ENCODE data around the gene THY1.
"Not testable (repeated sequence)": the region's sequence is repeated elsewhere in the genome, so short reads cannot be mapped to it uniquely, and the experiment has no call there.

Gene THY1

DNA sequence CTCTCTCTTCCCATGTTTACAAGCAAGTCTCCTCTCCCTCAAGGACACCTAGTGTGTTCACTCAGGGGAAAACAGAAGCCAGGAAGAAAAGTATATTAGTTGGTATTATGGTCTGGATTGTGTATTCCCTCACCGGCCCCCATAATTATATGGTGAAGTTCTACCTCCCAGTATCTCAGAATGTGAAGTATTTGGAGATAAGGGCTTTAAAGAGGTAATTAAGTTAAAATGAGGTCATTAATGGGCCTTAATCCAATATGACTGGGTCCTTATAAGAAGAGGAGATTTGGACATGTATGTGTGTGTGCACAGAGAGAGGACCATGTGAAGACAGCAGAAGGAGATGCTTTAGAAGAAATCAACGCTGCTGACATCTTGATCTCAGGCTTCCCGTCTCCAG lies 26.5 kb upstream of the THY1 start:
- no peaks in the 10 kb centered on the region for H3K36me3 Mint-ChIP-seq
- H3K4me3 Mint-ChIP-seq: no peak overlapping the region
- no peaks in the 10 kb centered on the region for H3K9me3 Mint-ChIP-seq
- no peak overlapping the region for H3K27ac Mint-ChIP-seq
- H3K27me3 Mint-ChIP-seq: peaks cover 15% of the 10 kb centered on the region
- H3K4me1 Mint-ChIP-seq: no peaks in the 10 kb centered on the region

DNA sequence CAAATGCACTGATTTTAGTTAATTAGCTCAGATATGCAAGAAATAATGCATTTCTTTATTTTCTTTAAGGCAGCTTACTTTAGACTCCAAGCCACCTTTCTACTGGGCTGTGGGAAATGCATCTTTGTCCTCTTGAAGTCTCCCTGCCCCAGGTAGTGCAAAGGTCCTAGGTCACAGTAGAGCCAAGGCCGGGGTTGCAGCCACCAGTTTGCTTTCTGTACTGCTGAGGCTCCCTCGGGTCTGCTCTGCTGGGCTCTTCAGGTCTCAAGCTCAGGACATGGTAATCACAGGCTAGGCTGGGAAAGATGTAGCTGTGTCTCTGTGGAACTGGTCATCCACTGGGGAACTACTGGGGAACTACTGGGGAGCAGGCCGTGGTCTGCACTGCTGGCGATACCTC lies 25.4 kb upstream of the THY1 start:
- no peak overlapping the region for H3K27ac Mint-ChIP-seq
- H3K9me3 Mint-ChIP-seq: no peaks in the 10 kb centered on the region
- H3K27me3 Mint-ChIP-seq: peaks cover 15% of the 10 kb centered on the region
- H3K4me3 Mint-ChIP-seq: no peak overlapping the region
- no peaks in the 10 kb centered on the region for H3K4me1 Mint-ChIP-seq
- H3K36me3 Mint-ChIP-seq: no peaks in the 10 kb centered on the region

DNA sequence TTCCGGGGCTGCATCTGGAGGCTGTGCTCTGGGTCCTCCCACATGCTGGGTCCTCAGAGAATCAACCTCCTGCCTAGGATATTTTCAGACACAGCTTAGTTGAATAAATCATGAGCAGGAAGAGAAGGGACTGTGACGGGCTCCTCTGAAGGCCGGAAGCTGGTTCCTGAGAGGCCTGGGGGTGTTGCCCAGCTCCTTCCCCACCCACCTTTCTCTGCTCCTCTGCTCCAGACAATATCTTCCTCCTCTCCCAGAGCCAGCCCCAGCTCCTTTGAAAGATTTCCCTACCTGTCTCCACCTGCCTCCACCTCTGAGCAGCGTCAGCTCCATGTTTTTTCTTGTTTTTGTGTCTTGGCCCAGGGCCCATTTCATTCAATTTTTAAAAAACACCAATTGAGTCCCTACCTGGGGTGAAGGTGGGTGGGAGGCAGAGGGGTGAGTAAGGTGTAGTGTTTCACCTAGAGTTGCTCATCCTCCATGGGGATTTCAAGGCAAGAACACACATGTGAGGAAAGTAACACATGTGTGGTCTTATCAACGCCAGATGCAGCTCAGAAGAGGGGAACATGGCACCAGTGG lies 24.8 kb upstream of the THY1 start:
- Mint-ChIP-seq H3K27ac (no peak overlapping the region), H3K9me3 (no peaks in the 10 kb centered on the region), H3K36me3 (no peaks in the 10 kb centered on the region), H3K4me3 (no peak overlapping the region), H3K27me3 (peaks cover 14% of the 10 kb centered on the region), H3K4me1 (peaks cover 3% of the 10 kb centered on the region)

DNA sequence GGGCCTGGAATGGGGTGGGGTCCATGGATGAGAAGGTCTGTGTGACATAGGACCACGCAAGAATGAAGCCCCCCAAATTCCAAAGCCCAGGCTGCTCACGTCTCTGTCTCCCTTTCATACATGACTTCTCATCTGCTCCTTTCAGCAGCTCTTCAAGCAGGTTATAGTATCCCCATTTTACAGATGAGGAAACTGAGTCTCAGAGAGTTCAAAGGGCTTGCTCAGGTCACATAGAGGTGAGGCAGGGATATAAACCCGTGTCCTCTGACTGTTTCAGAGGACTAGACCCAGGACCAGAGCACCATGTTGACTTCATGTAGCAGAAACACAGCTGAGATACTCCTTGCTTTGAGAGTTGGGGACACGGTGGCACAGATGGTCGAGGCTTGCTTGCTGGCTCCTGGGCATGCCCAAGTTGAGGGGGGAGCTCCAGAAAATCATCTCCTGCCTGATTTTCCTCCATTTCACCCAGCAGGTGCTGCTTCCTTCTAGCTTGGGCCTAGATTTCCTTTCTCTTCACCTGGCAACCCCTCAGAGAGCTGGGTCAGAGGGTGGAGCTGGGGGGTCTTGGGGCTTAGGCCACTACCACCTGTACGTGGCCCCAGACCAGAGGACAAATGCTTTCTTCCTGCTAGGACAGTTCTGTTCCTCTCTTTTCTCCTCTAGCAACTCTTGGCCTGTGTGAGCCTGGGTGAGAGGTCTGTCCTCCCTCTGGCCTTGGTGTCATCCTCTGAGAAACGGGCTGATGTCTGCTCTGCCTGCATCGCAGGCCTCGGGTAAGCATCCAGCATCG lies 24.1 kb upstream of the THY1 start:
- H3K4me1 Mint-ChIP-seq: peaks cover 5% of the 10 kb centered on the region
- H3K9me3 Mint-ChIP-seq: no peaks in the 10 kb centered on the region
- no peak overlapping the region for H3K4me3 Mint-ChIP-seq
- peaks cover 2% of the 10 kb centered on the region for H3K36me3 Mint-ChIP-seq
- peaks cover 14% of the 10 kb centered on the region for H3K27me3 Mint-ChIP-seq
- H3K27ac Mint-ChIP-seq: no peak overlapping the region

DNA sequence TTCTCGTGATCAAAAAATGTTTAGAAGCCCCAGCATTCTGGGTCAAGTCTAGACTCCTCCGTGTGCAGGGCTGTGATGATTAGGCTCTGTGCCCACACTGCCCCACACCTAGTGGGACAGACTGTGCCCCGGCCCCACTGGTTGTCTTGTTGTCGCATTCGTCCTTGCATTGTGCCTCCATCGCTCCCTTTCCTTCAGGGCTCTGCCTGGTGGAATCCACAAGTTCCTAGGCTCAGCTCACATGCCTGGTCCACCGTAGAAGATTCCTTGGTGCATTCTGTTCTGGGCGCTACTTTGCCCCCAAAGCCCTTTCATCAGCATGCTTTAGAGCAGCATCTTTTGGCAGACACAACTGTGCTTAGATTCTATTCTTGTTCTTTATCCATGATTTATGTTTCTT lies 23.5 kb upstream of the THY1 start:
- H3K36me3 Mint-ChIP-seq: peaks cover 2% of the 10 kb centered on the region
- peaks cover 11% of the 10 kb centered on the region for H3K27me3 Mint-ChIP-seq
- H3K4me3 Mint-ChIP-seq: no peak overlapping the region
- peaks cover 5% of the 10 kb centered on the region for H3K4me1 Mint-ChIP-seq
- no peak overlapping the region for H3K27ac Mint-ChIP-seq
- no peaks in the 10 kb centered on the region for H3K9me3 Mint-ChIP-seq

DNA sequence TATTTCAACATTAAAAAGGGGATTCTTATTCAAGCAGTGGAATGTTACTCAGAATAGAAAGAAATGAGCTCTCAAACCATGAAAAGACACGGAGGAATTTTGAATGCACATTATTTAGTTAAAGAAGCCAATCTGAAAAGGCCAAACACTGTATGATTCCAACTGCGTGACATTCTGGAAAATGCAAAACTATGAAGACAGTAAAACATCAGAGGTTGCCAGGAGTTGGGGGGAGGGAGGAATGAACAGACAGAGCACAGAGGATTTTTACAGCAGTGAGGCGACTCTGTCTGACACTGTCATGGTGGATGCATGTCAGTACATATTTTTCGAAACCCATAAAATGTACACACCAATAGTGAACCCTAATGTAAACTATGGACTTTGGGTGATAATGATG lies 22.9 kb upstream of the THY1 start:
- H3K27ac Mint-ChIP-seq: no peak overlapping the region
- peaks cover 2% of the 10 kb centered on the region for H3K36me3 Mint-ChIP-seq
- no peaks in the 10 kb centered on the region for H3K9me3 Mint-ChIP-seq
- peaks cover 10% of the 10 kb centered on the region for H3K27me3 Mint-ChIP-seq
- peaks cover 8% of the 10 kb centered on the region for H3K4me1 Mint-ChIP-seq
- H3K4me3 Mint-ChIP-seq: no peak overlapping the region

DNA sequence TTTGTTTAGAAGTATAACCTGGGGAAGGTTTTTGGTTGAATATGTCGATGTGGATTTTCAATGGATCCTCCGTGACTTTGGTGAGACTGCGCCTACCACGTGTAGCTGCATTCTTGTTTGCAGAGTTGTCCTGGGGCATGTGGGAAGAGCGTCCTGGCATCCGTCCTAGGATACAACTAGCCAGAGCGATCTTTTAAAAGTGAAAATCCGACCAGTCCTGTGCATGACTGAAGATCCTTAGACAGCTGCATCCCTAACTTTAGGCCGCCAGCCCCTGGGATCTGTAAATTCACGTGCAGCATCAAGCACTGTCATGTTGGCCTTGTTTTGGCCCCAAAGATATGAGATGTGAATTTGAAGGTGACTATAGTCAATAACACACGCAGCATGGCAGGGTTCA lies 22.4 kb upstream of the THY1 start:
- Mint-ChIP-seq H3K4me3 (no peak overlapping the region), H3K9me3 (no peaks in the 10 kb centered on the region), H3K27me3 (peaks cover 7% of the 10 kb centered on the region), H3K36me3 (peaks cover 2% of the 10 kb centered on the region), H3K27ac (no peak overlapping the region), H3K4me1 (peaks cover 12% of the 10 kb centered on the region)

DNA sequence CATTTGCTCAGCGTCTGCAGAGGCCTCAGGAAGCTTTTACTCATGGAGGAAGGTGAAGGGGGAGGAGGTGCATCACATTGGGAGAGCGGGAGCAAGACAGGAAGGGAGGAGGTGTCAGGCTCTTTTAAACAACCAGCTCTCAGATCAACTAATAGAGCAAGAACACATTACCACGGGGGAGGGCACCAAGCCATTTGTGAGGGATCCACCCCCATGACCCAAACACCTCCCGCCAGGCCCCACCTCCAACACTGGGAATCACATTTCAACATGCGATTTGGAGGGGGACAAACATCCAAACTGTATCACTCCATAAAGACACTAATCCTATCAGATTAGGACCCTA lies 18.9 kb upstream of the THY1 start:
- H3K36me3 Mint-ChIP-seq: peaks cover 4% of the 10 kb centered on the region
- H3K4me1 Mint-ChIP-seq: peaks cover 12% of the 10 kb centered on the region
- H3K4me3 Mint-ChIP-seq: no peak overlapping the region
- no peaks in the 10 kb centered on the region for H3K9me3 Mint-ChIP-seq
- peaks cover 7% of the 10 kb centered on the region for H3K27me3 Mint-ChIP-seq
- no peak overlapping the region for H3K27ac Mint-ChIP-seq

DNA sequence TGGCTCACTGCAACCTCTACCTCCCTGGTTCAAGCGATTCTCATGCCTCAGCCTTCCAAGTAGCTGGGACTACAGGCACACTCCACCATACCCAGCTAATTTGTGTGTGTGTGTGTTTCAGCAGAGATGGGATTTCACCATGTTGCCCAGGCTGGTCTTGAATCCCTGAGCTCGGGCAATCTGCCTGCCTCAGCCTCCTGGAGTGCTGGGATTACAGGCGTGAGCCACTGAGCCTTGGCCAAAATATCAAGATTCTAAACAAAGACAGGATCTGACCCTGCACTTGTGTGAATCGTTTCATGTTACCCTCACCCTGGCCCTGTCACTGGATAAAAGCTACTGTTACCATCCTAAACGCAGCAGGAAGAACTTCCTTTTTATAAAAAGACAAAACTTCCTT lies 15.6 kb upstream of the THY1 start:
- no peak overlapping the region for H3K4me3 Mint-ChIP-seq
- H3K27me3 Mint-ChIP-seq: peaks cover 3% of the 10 kb centered on the region
- no peak overlapping the region for H3K27ac Mint-ChIP-seq

DNA sequence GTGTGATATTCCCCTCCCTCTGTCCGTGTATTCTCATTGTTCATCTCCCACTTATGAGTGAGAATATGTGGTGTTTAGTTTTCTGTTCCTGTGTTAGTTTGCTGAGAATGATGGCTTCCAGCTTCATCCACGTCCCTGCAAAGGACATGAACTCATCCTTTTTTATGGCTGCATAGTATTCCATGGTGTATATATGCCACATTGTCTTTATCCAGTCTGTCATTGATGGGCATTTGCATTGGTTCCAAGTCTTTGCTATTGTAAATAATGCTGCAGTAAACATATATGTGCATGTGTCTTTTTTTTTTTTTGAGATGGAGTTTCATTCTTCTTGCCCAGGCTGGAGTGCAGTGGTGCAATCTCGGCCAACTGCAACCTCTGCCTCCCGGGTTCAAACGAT lies 14.5 kb upstream of the THY1 start:
- not testable (repeated sequence) for H3K4me1 Mint-ChIP-seq, H3K27ac Mint-ChIP-seq, H3K27me3 Mint-ChIP-seq, H3K4me3 Mint-ChIP-seq, H3K36me3 Mint-ChIP-seq, H3K9me3 Mint-ChIP-seq

More for the DNA sequence above, 15.6 kb upstream of the THY1 start:
- Mint-ChIP-seq H3K9me3 (no peaks in the 10 kb centered on the region), H3K4me1 (peaks cover 12% of the 10 kb centered on the region), H3K36me3 (peaks cover 6% of the 10 kb centered on the region)

DNA sequence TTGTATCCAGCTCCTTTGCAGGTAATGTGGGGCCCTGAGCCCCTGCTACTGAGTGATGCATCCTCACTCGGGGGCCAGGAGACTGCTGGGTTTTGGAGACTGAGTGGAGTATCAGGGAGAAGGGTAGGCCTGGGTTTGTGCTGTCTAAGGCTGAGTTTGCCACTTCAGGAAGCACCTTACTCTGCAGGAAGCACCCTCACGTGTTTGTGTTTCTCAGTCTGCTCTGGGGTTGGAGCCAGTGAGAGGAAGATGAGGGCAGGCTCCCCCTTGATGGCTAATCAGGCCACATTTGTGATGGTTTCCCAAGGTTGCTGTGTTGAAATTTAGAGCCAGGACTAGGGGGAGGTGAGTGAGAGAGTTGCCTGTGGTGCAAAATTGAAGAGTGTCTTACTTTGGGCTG lies 13.7 kb upstream of the THY1 start:
- Mint-ChIP-seq H3K9me3 (no peaks in the 10 kb centered on the region), H3K36me3 (peaks cover 4% of the 10 kb centered on the region), H3K27ac (no peak overlapping the region), H3K4me3 (no peak overlapping the region), H3K27me3 (peaks cover 2% of the 10 kb centered on the region), H3K4me1 (peaks cover 6% of the 10 kb centered on the region)

DNA sequence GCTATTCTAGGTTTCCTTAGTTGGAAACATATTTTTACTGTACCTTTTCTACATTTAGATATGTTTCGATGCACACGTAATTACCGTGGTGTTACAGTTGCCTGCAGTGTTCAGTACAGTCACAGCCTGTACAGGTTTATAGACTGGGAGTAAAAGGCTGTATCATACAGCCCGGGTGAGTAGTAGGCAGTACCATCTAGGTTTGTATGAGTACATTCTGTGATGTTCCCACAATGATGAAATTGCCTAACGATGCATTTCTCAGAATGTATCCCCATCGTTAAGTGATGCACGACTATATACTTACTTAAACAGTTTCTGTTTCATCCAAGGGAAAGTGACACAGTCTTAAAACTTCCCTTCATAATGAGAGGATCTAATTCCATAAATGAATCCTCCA lies 13.1 kb upstream of the THY1 start:
- Mint-ChIP-seq H3K4me1 (peaks cover 6% of the 10 kb centered on the region), H3K27me3 (peaks cover 7% of the 10 kb centered on the region), H3K27ac (no peak overlapping the region), H3K36me3 (peaks cover 4% of the 10 kb centered on the region), H3K4me3 (no peak overlapping the region), H3K9me3 (no peaks in the 10 kb centered on the region)

DNA sequence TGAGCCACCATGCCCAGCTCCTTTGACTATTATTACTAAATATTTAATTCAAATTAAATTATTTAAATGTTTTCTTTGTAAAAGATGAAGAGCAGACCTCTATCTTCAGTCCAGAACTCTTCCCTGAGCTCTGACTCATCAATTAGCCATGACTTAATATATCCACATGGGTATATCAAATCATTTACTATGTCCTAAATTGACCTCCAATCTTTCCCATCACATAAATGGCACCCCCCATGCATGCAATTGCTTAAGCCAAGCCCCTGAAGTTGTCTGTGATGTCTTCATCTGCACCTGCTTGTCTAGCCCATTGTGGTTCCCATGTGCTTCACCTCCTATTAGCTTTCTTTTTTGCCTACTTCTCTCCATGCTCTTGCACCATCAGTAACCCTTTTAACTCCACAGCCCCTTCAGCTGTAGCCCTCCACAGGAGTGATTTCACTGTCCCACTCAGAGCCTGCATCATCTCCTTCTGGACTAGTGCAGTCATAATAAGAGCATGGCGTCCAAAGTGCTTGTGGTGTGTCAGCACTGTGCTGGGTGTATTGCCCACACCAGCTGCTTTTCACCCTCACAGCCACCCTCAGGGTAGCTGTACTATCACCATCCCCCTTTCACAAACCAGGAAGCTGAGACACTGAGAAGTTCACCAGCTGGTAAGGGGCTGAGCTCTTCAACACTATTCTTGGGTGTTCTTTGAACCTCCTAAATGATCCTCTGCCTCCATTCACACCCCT lies 11.8 kb upstream of the THY1 start:
- H3K4me3 Mint-ChIP-seq: no peak overlapping the region
- H3K27ac Mint-ChIP-seq: no peak overlapping the region
- no peaks in the 10 kb centered on the region for H3K9me3 Mint-ChIP-seq
- H3K27me3 Mint-ChIP-seq: peaks cover 15% of the 10 kb centered on the region
- H3K36me3 Mint-ChIP-seq: peaks cover 4% of the 10 kb centered on the region
- no peaks in the 10 kb centered on the region for H3K4me1 Mint-ChIP-seq

DNA sequence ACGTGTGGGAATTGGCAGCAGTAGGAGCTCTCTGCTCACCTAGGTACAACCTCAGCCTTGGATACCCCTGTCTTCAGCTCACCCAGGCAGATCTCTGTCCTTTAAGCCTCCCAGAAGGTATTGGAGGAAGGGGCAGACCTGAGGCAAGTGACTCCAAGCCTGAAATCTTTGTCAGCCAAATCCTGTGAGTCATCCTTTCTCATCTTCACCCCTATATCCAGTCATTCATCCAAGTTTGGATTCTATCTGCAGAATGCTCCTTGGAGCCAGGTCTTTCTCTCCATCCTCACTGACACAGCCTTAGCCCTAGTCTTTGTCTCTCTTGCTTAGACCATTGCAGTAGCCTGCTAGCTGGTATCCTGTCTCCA lies 10.4 kb upstream of the THY1 start:
- H3K4me3 Mint-ChIP-seq: no peak overlapping the region
- peaks cover 4% of the 10 kb centered on the region for H3K36me3 Mint-ChIP-seq
- peaks cover 17% of the 10 kb centered on the region for H3K27me3 Mint-ChIP-seq
- no peak overlapping the region for H3K27ac Mint-ChIP-seq
- H3K9me3 Mint-ChIP-seq: no peaks in the 10 kb centered on the region
- H3K4me1 Mint-ChIP-seq: no peaks in the 10 kb centered on the region

DNA sequence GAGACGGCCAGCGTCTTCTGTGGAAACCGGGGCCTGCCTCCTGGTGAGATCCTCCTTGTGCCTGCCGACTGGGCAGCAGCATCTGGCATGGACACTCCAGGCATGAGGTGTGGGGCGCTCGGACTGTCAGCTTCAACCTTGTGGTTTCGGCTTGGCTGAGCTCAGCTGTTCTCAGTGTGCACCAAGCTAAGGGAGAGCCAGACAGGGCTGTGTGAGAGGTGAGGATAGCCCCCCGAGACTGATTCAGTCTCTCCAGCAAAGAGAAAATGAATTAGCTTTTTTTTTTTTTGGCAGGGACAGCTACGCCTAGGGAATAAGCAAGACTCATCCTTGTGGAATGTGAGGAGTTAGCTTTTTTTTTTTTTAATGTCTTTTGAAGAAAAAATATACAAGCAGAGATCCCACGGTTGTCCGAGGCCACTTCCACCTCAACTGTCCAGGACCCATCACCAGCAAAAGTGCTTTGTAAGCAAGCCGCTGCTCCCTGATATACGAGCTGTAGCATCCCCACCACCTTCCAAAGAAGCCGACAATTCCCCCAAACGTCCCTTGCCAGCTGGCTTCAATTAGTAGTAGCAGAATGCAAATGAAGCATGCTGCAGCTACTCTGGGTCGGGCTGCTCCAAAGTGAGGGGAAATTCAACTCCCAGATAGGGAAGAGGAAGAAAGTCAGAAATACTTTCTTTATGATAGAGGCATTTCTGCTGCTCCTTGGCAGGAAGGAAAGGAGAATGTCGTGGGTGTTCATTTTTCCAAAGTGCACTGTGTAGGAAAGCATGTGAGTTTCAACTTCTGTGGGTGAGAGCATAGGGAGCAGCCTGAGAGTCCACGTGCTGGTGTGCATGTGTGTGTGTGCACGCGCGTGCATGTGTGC lies 9.7 kb upstream of the THY1 start:
- H3K4me3 Mint-ChIP-seq: no peak overlapping the region
- peaks cover 4% of the 10 kb centered on the region for H3K36me3 Mint-ChIP-seq
- H3K27me3 Mint-ChIP-seq: peaks cover 17% of the 10 kb centered on the region
- H3K4me1 Mint-ChIP-seq: no peaks in the 10 kb centered on the region
- no peak overlapping the region for H3K27ac Mint-ChIP-seq
- H3K9me3 Mint-ChIP-seq: no peaks in the 10 kb centered on the region

DNA sequence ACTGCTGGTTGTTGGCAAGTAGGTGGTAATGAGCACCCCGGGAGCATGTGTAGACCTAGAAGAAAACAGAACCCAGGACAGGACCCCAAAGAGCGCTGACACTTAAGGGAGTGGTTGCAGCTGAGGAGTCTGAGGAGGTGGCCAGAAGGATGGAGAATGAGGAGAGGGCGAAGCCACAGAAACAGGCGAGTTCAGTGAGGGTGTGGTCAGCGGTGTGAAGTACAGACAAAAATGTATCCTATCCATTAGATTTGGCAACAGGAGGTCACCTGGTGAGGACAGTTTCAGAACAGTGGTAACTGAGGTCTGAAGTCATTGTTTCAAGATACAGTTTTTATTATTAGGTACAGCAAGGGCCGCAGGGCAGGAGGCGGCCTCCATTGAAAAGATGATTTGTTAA lies 8.6 kb upstream of the THY1 start:
- no peaks in the 10 kb centered on the region for H3K9me3 Mint-ChIP-seq
- H3K27ac Mint-ChIP-seq: no peak overlapping the region
- no peaks in the 10 kb centered on the region for H3K4me1 Mint-ChIP-seq
- H3K36me3 Mint-ChIP-seq: no peaks in the 10 kb centered on the region
- no peak overlapping the region for H3K4me3 Mint-ChIP-seq
- H3K27me3 Mint-ChIP-seq: peaks cover 19% of the 10 kb centered on the region

Measured in activated naive CD4-positive, alpha-beta T cell treated with anti-CD3 and anti-CD28 coated beads, Interleukin-2, amount 50 U/mL, for 24 hours (primary cell).